Prostate gland (tissue), 2 donors: ENCODE results near the gene LPP.

Source experiments
- CTCF ChIP-seq, 4 experiments: fragments of 200-600 bp in 2 of 4; fragments of 450-650 bp in 2 of 4; sonication (generic) in 2 of 4; IDR thresholded peaks; 1 replicate in 3 of 4; 2 replicates in 1 of 4; pipeline ENCODE4 v1.5.1; 2016 to 2019; ENCODE audit warnings: antibody characterized with exemption in 4 of 4, mild to moderate bottlenecking in 2 of 4, moderate library complexity in 2 of 4
- POLR2A ChIP-seq: fragments of 450-650 bp; IDR thresholded peaks from one replicate; pipeline ENCODE4 v1.6.1; 2016; ENCODE audit warnings: antibody characterized with exemption, mild to moderate bottlenecking

- no peak for TF ChIP-seq POLR2A
- TF ChIP-seq CTCF (IDR thresholded peaks at IDR 0.05) = no peak
These were observed 138.3 kb downstream of the LPP start for GRCh38 chr3:188292251-188292650.
